Uterus (tissue), 2 donors: ENCODE measurements around the gene BIRC5.

ENCODE experiments used
- CTCF ChIP-seq, 4 experiments: fragments of 200-600 bp in 2 of 4; fragments of 450-650 bp in 2 of 4; sonication (generic) in 2 of 4; IDR thresholded peaks; one replicate each; pipeline ENCODE4 v1.5.1; 2016 to 2019; ENCODE audit warnings: antibody characterized with exemption in 4 of 4, mild to moderate bottlenecking in 2 of 4, moderate library complexity in 1 of 4
- POLR2A ChIP-seq, 2 donors: fragments of 450-650 bp; IDR thresholded peaks; one replicate each; pipeline ENCODE4 v1.6.1; 2016; ENCODE audit warnings: antibody characterized with exemption in 2 of 2, mild to moderate bottlenecking in 1 of 2, moderate library complexity in 1 of 2

GRCh38 chr17:78263063-78263735 is 49.1 kb downstream of the BIRC5 start:
- TF ChIP-seq CTCF (IDR thresholded peaks at IDR 0.05) (no peak), POLR2A (IDR thresholded peaks at IDR 0.05) (no peak)
